ENCODE data around the gene ANKDD1B. TPM values are rescaled to one million over a fixed set of nuclear protein-coding genes. Genes with fewer than 3 reads are reported as not detected.

ANKDD1B gene
- total and polyA plus RNA-seq, 12 donors: 0.28 to 4.5 (median 0.79) TPM; not detected in 2

DNA sequence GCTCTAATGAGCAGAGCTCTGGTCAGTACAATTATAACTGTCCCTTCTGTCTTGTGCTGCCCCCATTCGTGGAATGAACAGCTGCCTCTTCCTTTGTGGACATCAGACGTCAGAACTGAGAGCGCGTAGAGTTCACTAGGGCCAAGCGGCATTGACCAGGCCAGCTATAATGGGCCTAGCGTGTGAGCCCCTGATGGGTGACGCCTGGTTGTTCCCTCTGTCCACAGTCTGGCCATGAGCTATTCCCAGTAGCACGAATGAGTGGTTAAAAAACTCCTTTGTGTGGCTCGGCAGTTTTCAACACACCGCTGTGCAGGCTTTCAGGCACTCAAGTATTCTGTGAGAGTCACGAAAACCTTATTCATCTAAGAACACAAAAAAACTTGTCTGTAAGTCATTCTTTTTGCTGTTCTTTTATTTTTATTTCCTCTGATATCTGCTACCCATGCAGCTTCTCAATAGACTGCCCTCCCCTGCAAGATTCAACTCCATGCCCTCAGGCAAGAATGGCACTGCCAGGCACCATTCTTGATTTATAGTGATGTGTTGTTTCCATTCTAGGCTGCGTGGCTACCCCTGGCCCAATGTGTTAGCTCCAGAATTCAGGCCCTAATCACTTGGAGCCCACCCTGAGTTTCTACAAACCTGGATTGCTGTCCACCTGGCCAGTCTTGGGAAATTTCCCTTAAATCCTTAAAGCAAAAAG lies 52.5 kb downstream of the ANKDD1B start:
- peaks cover 3 to 12% of the 10 kb centered on the region in 2 donors for H3K4me1 ChIP-seq (replicated peaks in 1 of 2)
- no peak overlapping the region for H3K4me3 ChIP-seq
- intact Hi-C loops (cut with DNase I): no loop called here
- no peaks in the 10 kb centered on the region for H3K27me3 ChIP-seq
- H3K9me3 ChIP-seq (replicated peaks in 1 of 3): no peaks in the 10 kb centered on the region
- H3K27ac ChIP-seq: peak overlapping the region in 1 of 5 donors; percentile 5
- no peaks in the 10 kb centered on the region for H3K36me3 ChIP-seq (replicated peaks in 1 of 2)
- no peak for DNase-seq
- 83 to 89% (median 84%) methylated on average over 10 to 12 of the region's 12 CpGs for WGBS, 4 donors
- TF ChIP-seq, protein P1, sequence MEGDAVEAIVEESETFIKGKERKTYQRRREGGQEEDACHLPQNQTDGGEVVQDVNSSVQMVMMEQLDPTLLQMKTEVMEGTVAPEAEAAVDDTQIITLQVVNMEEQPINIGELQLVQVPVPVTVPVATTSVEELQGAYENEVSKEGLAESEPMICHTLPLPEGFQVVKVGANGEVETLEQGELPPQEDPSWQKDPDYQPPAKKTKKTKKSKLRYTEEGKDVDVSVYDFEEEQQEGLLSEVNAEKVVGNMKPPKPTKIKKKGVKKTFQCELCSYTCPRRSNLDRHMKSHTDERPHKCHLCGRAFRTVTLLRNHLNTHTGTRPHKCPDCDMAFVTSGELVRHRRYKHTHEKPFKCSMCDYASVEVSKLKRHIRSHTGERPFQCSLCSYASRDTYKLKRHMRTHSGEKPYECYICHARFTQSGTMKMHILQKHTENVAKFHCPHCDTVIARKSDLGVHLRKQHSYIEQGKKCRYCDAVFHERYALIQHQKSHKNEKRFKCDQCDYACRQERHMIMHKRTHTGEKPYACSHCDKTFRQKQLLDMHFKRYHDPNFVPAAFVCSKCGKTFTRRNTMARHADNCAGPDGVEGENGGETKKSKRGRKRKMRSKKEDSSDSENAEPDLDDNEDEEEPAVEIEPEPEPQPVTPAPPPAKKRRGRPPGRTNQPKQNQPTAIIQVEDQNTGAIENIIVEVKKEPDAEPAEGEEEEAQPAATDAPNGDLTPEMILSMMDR (IDR thresholded peaks at IDR 0.05): no peak
- no peak for TF ChIP-seq POLR2A (IDR thresholded peaks at IDR 0.05)

DNA sequence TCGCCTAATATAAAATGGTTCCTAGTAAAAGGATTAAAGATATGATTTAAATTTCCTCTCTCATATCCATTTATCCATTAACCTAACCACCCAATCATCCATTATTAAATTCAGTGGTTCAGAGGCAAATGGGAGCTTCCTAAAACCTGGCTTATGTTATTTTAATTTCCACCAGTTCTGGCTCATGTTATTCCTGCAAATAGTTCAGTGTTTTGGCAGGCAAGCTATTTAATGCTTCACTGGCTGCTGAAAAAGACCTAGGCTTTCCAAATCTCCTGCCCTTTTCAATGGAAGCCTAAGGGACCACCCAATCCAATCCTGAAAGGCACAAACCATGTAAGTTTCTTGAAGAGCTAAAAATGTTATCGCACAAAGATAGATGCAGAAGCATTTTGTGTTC lies 53.7 kb downstream of the ANKDD1B start:
- H3K9me3 ChIP-seq (replicated peaks in 1 of 3): no peaks in the 10 kb centered on the region
- TF ChIP-seq, protein P1 (IDR thresholded peaks at IDR 0.05): no peak
- TF ChIP-seq POLR2A (IDR thresholded peaks at IDR 0.05): no peak
- no peaks in the 10 kb centered on the region for H3K36me3 ChIP-seq (replicated peaks in 1 of 2)
- H3K27me3 ChIP-seq: no peaks in the 10 kb centered on the region
- peaks cover 6 to 23% of the 10 kb centered on the region in 2 donors for H3K4me1 ChIP-seq (replicated peaks in 1 of 2)
- intact Hi-C loops (cut with DNase I): no loop called here
- no peak overlapping the region for H3K27ac ChIP-seq
- DNase-seq: no peak
- WGBS, 4 donors: 90 to 95% (median 92%) methylated on average over 2 of the region's 2 CpGs
- no peak overlapping the region for H3K4me3 ChIP-seq

DNA sequence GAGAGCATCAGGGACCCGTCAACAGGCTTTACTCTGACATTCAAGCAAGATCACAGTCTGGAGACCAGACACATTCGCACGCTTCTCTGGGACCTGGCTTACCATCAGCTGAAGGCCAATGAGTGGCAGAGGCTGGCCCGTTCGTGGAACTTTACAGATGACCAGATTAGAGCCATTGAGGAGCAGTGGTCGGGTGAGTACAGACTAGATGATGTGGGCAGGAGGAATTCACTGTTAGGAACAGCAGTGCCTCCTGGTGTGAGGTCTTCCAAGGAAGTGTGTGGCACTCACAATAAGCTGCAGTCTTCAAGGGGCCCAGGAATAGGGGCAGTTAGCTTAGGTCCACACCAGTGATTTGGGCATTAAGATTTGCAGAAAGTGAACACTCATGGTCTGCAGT lies 55.5 kb downstream of the ANKDD1B start:
- TF ChIP-seq, protein P1 (IDR thresholded peaks at IDR 0.05): no peak
- TF ChIP-seq POLR2A (IDR thresholded peaks at IDR 0.05): no peak
- 90 to 95% (median 90%) methylated on average over 6 of the region's 6 CpGs for WGBS, 4 donors
- Histone ChIP-seq H3K27me3 (no peaks in the 10 kb centered on the region), H3K27ac (no peak overlapping the region), H3K36me3 (replicated peaks in 1 of 2) (no peaks in the 10 kb centered on the region), H3K9me3 (replicated peaks in 1 of 3) (no peaks in the 10 kb centered on the region), H3K4me3 (no peak overlapping the region), H3K4me1 (replicated peaks in 1 of 2) (peaks cover 6 to 27% of the 10 kb centered on the region in 2 donors)
- no peak for DNase-seq
- intact Hi-C loops (cut with DNase I): no loop called here

DNA sequence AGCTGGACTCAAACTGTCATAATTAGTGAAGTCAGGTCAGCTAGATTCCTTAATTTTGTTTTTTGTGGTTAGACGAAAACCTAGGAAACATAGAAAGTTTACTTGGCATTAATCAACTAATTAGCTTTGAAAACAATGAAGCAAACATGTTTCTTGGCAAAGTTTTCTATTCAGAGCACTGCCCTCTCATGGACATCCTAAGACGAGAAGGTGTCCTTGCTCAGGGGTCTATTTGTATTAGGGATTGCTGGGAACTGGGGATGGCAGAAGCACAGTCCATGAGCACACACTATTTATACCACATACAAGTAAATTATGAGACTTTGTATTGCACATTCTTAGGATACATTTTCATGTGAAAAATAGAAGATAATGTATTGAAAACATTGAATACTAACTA lies 56.3 kb downstream of the ANKDD1B start:
- Histone ChIP-seq H3K36me3 (replicated peaks in 1 of 2) (no peaks in the 10 kb centered on the region), H3K9me3 (replicated peaks in 1 of 3) (no peaks in the 10 kb centered on the region), H3K4me1 (replicated peaks in 1 of 2) (peaks cover 6 to 27% of the 10 kb centered on the region in 2 donors), H3K27ac (no peak overlapping the region), H3K27me3 (no peaks in the 10 kb centered on the region), H3K4me3 (no peak overlapping the region)
- TF ChIP-seq POLR2A (IDR thresholded peaks at IDR 0.05): no peak
- TF ChIP-seq, protein P1 (IDR thresholded peaks at IDR 0.05): peak in 1 of 6 experiments; percentile 13
- intact Hi-C loops (cut with DNase I): no loop called here
- DNase-seq: no peak
- 45 to 59% (median 52%) methylated on average over 2 of the region's 2 CpGs for WGBS, 4 donors

All from adrenal gland (tissue), 12 donors.